Natural killer cell (primary cell): ENCODE measurements around the gene ZGPAT. TPM values are rescaled to one million over a fixed set of nuclear protein-coding genes. Genes with fewer than 3 reads are reported as not detected.
A peak's percentile ranks its signal among the peaks of the same experiment; 100 is the strongest.

Experiments used
- ATAC-seq, 3 donors: fragments of 150-1000 bp in 2 of 3; fragments of 200-7000 bp in 1 of 3; cut with Tn5 transposase; 1 replicate in 1 of 3; 2 replicates in 2 of 3; pipeline ENCODE4 v1.10.0; 2021; ENCODE audit warnings: mild to moderate bottlenecking in 2 of 3, moderate library complexity in 2 of 3
- DNase-seq, 2 donors: peaks; one replicate each; pipeline versions ENCODE4 v3.0.0 to v3.0.0-alpha.2; 2013 to 2021; ENCODE audit warnings: mixed read lengths in 1 of 2
- H3K27ac ChIP-seq: one replicate; pipeline ENCODE4 v1.5.1; 2013; ENCODE audit warnings: mild to moderate bottlenecking, low read length
- H3K27me3 ChIP-seq: one replicate; pipeline ENCODE4 v1.6.1; 2013; ENCODE audit warnings: low read length; ENCODE audit not compliant: control insufficient read depth, insufficient read depth
- H3K36me3 ChIP-seq: one replicate; pipeline ENCODE4 v1.6.1; 2013; ENCODE audit warnings: low read length; ENCODE audit not compliant: control insufficient read depth, insufficient read depth
- H3K4me1 ChIP-seq: one replicate; pipeline ENCODE4 v1.6.1; 2013; ENCODE audit warnings: low read length; ENCODE audit not compliant: control insufficient read depth, insufficient read depth
- H3K4me3 ChIP-seq: one replicate; pipeline ENCODE4 v1.5.1; 2013; ENCODE audit warnings: low read length
- H3K9me3 ChIP-seq: one replicate; pipeline ENCODE4 v1.6.1; 2013; ENCODE audit warnings: low read length; ENCODE audit not compliant: control insufficient read depth, insufficient read depth
- H3K27ac Mint-ChIP-seq, 2 donors: one replicate each; pipeline ENCODE4 v1.8.0; 2022; ENCODE audit warnings: mild to moderate bottlenecking in 2 of 2, mixed read lengths in 2 of 2, moderate library complexity in 1 of 2
- H3K27me3 Mint-ChIP-seq, 2 donors: one replicate each; pipeline ENCODE4 v1.8.0; 2022; ENCODE audit warnings: low read depth in 2 of 2, mixed read lengths in 2 of 2
- H3K36me3 Mint-ChIP-seq: one replicate; pipeline ENCODE4 v1.8.0; 2022; ENCODE audit warnings: mixed read lengths
- H3K4me1 Mint-ChIP-seq, 2 donors: one replicate each; pipeline ENCODE4 v1.8.0; 2022; ENCODE audit warnings: mixed read lengths in 2 of 2
- H3K4me3 Mint-ChIP-seq: one replicate; pipeline ENCODE4 v1.8.0; 2022; ENCODE audit warnings: mild to moderate bottlenecking, moderate library complexity, mixed read lengths
- H3K9me3 Mint-ChIP-seq, 2 donors: one replicate each; pipeline ENCODE4 v1.8.0; 2022; ENCODE audit warnings: mixed read lengths in 2 of 2
- WGBS: methylation state at CpG from one replicate; pipeline ENCODE4 v1.1.7; 2013; ENCODE audit warnings: missing lambda C conversion rate; ENCODE audit not compliant: insufficient coverage; 5-methylcytosine and 5-hydroxymethylcytosine counted together
- intact Hi-C: fragments of 100-400 bp; cut with micrococcal nuclease; formaldehyde crosslinking; loops from one replicate; pipeline ENCODE4 v1.14.2; 2022
- total RNA-seq, 4 donors: library from RNA; stranded (reverse); fragments of 120-200 nt in 1 of 4; gene quantifications; one replicate each; pipeline versions ENCODE4 v1.2.3 to v1.2.4, GENCODE V29; 2013 to 2022
- TF ChIP-seq, protein P1 (sequence below): fragments of 200-600 bp; IDR thresholded peaks from one replicate; pipeline ENCODE4 v1.8.0; 2022; ENCODE audit warnings: antibody characterized with exemption

ZGPAT gene
- total RNA-seq, 3 donors from 2014 or later (not counting 1 experiment from before 2014, with no cell fraction given), result 39.3 to 47.7 (median 46.1) TPM

DNA sequence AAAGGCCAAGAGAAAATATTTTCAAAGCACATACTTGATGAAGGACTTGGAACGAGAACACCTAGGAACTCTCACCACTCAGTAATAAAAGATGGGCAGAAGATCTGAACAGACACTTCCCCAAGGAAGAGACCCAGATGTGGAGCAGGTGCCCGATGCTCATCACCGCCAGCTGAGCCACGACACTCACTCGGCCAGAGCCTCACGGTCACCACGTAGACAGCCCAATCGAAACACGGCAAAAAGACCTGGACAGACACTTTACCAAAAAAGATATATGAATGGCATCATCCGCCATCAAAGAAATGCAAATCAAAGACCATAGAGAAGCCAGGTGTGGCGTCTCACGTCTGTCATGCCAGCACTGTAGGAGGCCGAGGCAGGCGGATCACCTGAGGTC lies 73.3 kb downstream of the ZGPAT start:
- Histone ChIP-seq H3K27ac (no peak overlapping the region), H3K36me3 (no peaks in the 10 kb centered on the region), H3K27me3 (no peaks in the 10 kb centered on the region), H3K4me1 (peaks cover 7% of the 10 kb centered on the region), H3K4me3 (no peak overlapping the region), H3K9me3 (no peaks in the 10 kb centered on the region)
- Mint-ChIP-seq H3K27me3 (no peaks in the 10 kb centered on the region), H3K4me3 (no peak overlapping the region), H3K27ac (no peak overlapping the region), H3K4me1 (no peaks in the 10 kb centered on the region), H3K36me3 (no peaks in the 10 kb centered on the region), H3K9me3 (no peaks in the 10 kb centered on the region)
- WGBS, result 96% methylated on average over 13 of the region's 14 CpGs
- ATAC-seq (no peak), DNase-seq (no peak)
- TF ChIP-seq, protein P1, sequence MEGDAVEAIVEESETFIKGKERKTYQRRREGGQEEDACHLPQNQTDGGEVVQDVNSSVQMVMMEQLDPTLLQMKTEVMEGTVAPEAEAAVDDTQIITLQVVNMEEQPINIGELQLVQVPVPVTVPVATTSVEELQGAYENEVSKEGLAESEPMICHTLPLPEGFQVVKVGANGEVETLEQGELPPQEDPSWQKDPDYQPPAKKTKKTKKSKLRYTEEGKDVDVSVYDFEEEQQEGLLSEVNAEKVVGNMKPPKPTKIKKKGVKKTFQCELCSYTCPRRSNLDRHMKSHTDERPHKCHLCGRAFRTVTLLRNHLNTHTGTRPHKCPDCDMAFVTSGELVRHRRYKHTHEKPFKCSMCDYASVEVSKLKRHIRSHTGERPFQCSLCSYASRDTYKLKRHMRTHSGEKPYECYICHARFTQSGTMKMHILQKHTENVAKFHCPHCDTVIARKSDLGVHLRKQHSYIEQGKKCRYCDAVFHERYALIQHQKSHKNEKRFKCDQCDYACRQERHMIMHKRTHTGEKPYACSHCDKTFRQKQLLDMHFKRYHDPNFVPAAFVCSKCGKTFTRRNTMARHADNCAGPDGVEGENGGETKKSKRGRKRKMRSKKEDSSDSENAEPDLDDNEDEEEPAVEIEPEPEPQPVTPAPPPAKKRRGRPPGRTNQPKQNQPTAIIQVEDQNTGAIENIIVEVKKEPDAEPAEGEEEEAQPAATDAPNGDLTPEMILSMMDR, result no peak
- intact Hi-C loops, result no loop called here

DNA sequence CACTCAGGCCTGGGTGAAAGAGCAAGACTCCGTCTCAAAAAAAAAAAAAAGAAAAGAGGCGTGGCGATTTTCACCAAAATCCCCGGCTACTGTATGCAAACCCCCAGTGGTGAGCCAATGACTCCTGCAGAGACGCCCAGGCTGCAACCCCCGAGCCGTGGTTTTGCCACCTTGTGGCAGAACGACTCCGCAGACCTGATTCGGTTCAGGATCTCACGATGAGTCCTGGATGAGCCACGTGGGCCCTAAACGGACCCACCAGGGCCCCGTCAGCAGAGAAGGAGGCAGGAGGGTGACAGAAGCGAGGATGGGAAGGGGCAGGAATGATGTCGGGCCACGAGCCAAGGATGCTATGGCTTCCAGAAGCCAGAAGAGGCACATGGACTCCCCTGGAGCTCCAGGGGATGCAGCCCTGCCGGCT lies 74.2 kb downstream of the ZGPAT start:
- H3K36me3 ChIP-seq, result no peaks in the 10 kb centered on the region
- peak in 2 of 3 donors; percentile 70 to 77 for ATAC-seq
- H3K4me1 ChIP-seq, result peaks cover 7% of the 10 kb centered on the region
- Mint-ChIP-seq H3K36me3 (no peaks in the 10 kb centered on the region), H3K4me3 (no peak overlapping the region), H3K9me3 (no peaks in the 10 kb centered on the region), H3K4me1 (no peaks in the 10 kb centered on the region), H3K27me3 (no peaks in the 10 kb centered on the region), H3K27ac (no peak overlapping the region)
- 64% methylated on average over 17 of the region's 18 CpGs for WGBS
- H3K9me3 ChIP-seq, result no peaks in the 10 kb centered on the region
- DNase-seq, result peak in 1 of 2 donors; percentile 91
- TF ChIP-seq, protein P1, result no peak
- no peaks in the 10 kb centered on the region for H3K27me3 ChIP-seq
- intact Hi-C loops, result no loop called here
- H3K4me3 ChIP-seq, result no peak overlapping the region
- H3K27ac ChIP-seq, result no peak overlapping the region

DNA sequence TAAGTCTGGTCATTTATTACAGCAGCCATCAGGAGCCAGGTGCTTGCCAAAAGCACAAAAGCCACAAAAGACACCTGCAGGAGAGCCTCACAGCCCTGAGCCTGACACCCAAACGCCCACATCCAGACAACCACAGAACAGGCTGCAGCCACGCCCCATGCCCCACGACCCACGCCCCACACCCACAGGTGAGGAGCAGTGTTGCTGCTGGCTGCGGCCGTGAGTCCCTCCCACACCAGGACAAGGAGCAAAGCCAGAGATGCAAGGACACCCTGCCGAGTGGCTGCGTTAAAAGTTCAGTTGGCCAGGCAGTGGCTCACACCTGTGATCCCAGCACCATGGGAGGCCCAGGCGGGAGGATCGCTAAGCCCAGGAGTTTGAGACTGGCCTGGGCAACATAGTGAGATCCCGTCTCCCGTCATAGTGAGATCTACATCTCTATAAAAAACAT lies 74.7 kb downstream of the ZGPAT start:
- Histone ChIP-seq H3K27me3 (no peaks in the 10 kb centered on the region), H3K36me3 (no peaks in the 10 kb centered on the region), H3K27ac (no peak overlapping the region), H3K4me3 (no peak overlapping the region), H3K4me1 (peaks cover 7% of the 10 kb centered on the region), H3K9me3 (no peaks in the 10 kb centered on the region)
- TF ChIP-seq, protein P1, result no peak
- H3K4me3 Mint-ChIP-seq, result no peak overlapping the region
- intact Hi-C loops, result no loop called here
- no peaks in the 10 kb centered on the region for H3K36me3 Mint-ChIP-seq
- no peaks in the 10 kb centered on the region for H3K27me3 Mint-ChIP-seq
- WGBS, result 64% methylated on average over 12 of the region's 12 CpGs
- H3K4me1 Mint-ChIP-seq, result no peaks in the 10 kb centered on the region
- H3K9me3 Mint-ChIP-seq, result no peaks in the 10 kb centered on the region
- DNase-seq (peak in 1 of 2 donors; percentile 52), ATAC-seq (no peak)
- no peak overlapping the region for H3K27ac Mint-ChIP-seq

DNA sequence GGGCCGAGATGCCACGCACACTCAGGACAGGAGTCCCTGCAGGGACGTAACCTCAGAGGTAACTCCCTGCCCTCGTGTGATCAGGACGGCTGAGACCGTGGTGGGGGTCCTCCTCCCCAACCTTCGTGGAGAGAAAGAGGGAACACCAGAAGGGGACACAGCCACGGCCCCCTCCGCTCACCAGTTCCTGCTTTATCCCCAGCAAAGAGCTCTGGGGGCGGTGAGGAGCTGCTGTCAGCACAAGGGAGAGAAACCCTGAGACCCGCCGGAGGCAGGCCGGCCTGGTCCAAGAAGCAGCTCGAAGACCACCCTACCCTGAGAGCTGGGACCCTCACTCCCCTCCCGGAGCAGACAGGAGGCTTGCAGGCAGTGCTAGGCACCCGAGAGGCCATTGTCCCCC lies 76.1 kb downstream of the ZGPAT start:
- peaks cover 7% of the 10 kb centered on the region for H3K4me1 ChIP-seq
- ATAC-seq (no peak), DNase-seq (no peak)
- H3K4me1 Mint-ChIP-seq, result no peaks in the 10 kb centered on the region
- no peaks in the 10 kb centered on the region for H3K9me3 ChIP-seq
- H3K27ac Mint-ChIP-seq, result no peak overlapping the region
- no peak overlapping the region for H3K4me3 Mint-ChIP-seq
- H3K27me3 ChIP-seq, result no peaks in the 10 kb centered on the region
- TF ChIP-seq, protein P1, result no peak
- H3K36me3 Mint-ChIP-seq, result no peaks in the 10 kb centered on the region
- no peaks in the 10 kb centered on the region for H3K9me3 Mint-ChIP-seq
- 93% methylated on average over 16 of the region's 16 CpGs for WGBS
- peaks cover 0 to 3% of the 10 kb centered on the region in 2 donors for H3K27me3 Mint-ChIP-seq
- intact Hi-C loops, result no loop called here
- H3K36me3 ChIP-seq, result no peaks in the 10 kb centered on the region
- H3K4me3 ChIP-seq, result no peak overlapping the region
- no peak overlapping the region for H3K27ac ChIP-seq
